DOHH2 (cell line): ENCODE results near the gene KCNS1.

Experiments
- H3F3A ChIP-seq: fragments of 200-600 bp; sonication (generic), shearing (Covaris generic); 2 replicates; pipeline ENCODE4 v1.6.0; 2016; ENCODE audit warnings: antibody characterized with exemption, mild to moderate bottlenecking; ENCODE audit not compliant: control insufficient read depth, insufficient read depth
- H3K27ac ChIP-seq: fragments of 200-600 bp; sonication (generic); 2 replicates; pipeline ENCODE4 v1.5.1; 2014; ENCODE audit warnings: low read depth, mild to moderate bottlenecking, low read length, moderate library complexity
- H3K27me3 ChIP-seq: fragments of 200-600 bp; sonication (generic); 2 replicates; pipeline ENCODE4 v1.6.1; 2014; ENCODE audit warnings: mild to moderate bottlenecking, low read length, mixed read lengths; ENCODE audit not compliant: control insufficient read depth
- H3K36me3 ChIP-seq: fragments of 200-600 bp; sonication (generic); 2 replicates; pipeline ENCODE4 v1.6.1; 2014; ENCODE audit warnings: mild to moderate bottlenecking, low read length, moderate library complexity, mixed read lengths; ENCODE audit not compliant: control insufficient read depth
- H3K4me1 ChIP-seq: fragments of 200-600 bp; sonication (generic); 2 replicates; pipeline ENCODE4 v1.6.1; 2014; ENCODE audit warnings: mild to moderate bottlenecking, low read length, mixed read lengths; ENCODE audit not compliant: control insufficient read depth
- H3K4me2 ChIP-seq: fragments of 200-600 bp; sonication (generic); 2 replicates; pipeline ENCODE4 v1.6.0; 2014; ENCODE audit warnings: mild to moderate bottlenecking, low read length, moderate library complexity
- H3K4me3 ChIP-seq: fragments of 200-600 bp; sonication (generic); 2 replicates; pipeline ENCODE4 v1.5.1; 2014; ENCODE audit warnings: mild to moderate bottlenecking, low read length, mixed read lengths
- H3K79me2 ChIP-seq: fragments of 200-600 bp; sonication (generic); 2 replicates; pipeline ENCODE4 v1.6.1; 2014; ENCODE audit warnings: mild to moderate bottlenecking, low read length, mixed read lengths; ENCODE audit not compliant: control insufficient read depth
- H3K9me2 ChIP-seq: fragments of 200-600 bp; sonication (generic); replicated peaks from 2 replicates; pipeline ENCODE4 v1.6.1; 2014; ENCODE audit warnings: mild to moderate bottlenecking, low read length, mixed read lengths; ENCODE audit not compliant: control insufficient read depth
- H3K9me3 ChIP-seq: fragments of 200-600 bp; sonication (generic); 2 replicates; pipeline ENCODE4 v1.6.1; 2014; ENCODE audit warnings: antibody characterized with exemption, low read length, mixed read lengths; ENCODE audit not compliant: control insufficient read depth, insufficient read depth
- H4K20me1 ChIP-seq: fragments of 200-600 bp; sonication (generic); 2 replicates; pipeline ENCODE4 v1.6.0; 2014; ENCODE audit warnings: low read depth, mild to moderate bottlenecking, antibody characterized with exemption, low read length, moderate library complexity; ENCODE audit not compliant: control insufficient read depth, insufficient read depth
- EZH2phosphoT487 ChIP-seq: fragments of 200-600 bp; sonication (generic); IDR thresholded peaks from 2 replicates; pipeline ENCODE4 v1.6.1; 2017; ENCODE audit warnings: borderline replicate concordance, mild to moderate bottlenecking, antibody characterized with exemption, low read length, moderate library complexity, mixed read lengths
- TF ChIP-seq, protein P1 (sequence below): fragments of 200-600 bp; sonication (generic); IDR thresholded peaks from one replicate; pipeline ENCODE4 v1.5.1; 2014; ENCODE audit warnings: antibody characterized with exemption, mild to moderate bottlenecking, low read depth, low read length; ENCODE audit not compliant: poor library complexity, severe bottlenecking

The KCNS1 gene

DNA sequence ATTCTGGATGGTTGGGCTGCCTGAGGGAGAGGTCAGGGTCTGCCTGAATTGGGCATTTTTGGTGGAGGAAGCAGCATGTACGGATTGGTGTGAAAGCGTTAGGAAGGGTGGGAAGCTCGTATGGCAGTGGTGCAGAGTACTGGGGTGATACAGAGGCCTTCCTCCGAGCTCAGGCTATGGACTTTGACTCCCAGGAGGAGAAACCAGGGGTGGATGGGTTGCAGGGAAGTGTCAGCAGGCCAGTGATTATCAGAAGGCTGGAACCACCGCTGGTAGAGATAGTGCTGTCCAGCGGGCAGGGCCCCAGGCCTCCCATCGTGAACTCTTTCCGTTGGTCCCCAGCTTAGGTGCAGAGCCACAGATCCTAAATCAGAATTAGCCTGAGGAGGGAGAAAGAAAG is 8.7 kb upstream of the KCNS1 start:
- H3K9me2 ChIP-seq = no peaks in the 10 kb centered on the region
- no peaks in the 10 kb centered on the region for H3K36me3 ChIP-seq
- peaks cover 12% of the 10 kb centered on the region; the same call in 1 of the 2 replicates for H3K27me3 ChIP-seq
- no peaks in the 10 kb centered on the region for H3F3A ChIP-seq
- H3K79me2 ChIP-seq = no peaks in the 10 kb centered on the region
- H3K9me3 ChIP-seq = no peaks in the 10 kb centered on the region
- peaks cover 3% of the 10 kb centered on the region; the same call in 1 of the 2 replicates for H3K4me1 ChIP-seq
- H3K4me2 ChIP-seq = no peak overlapping the region
- H3K4me3 ChIP-seq = no peak overlapping the region
- H3K27ac ChIP-seq = no peak overlapping the region
- no peak for TF ChIP-seq EZH2phosphoT487
- TF ChIP-seq, protein P1, sequence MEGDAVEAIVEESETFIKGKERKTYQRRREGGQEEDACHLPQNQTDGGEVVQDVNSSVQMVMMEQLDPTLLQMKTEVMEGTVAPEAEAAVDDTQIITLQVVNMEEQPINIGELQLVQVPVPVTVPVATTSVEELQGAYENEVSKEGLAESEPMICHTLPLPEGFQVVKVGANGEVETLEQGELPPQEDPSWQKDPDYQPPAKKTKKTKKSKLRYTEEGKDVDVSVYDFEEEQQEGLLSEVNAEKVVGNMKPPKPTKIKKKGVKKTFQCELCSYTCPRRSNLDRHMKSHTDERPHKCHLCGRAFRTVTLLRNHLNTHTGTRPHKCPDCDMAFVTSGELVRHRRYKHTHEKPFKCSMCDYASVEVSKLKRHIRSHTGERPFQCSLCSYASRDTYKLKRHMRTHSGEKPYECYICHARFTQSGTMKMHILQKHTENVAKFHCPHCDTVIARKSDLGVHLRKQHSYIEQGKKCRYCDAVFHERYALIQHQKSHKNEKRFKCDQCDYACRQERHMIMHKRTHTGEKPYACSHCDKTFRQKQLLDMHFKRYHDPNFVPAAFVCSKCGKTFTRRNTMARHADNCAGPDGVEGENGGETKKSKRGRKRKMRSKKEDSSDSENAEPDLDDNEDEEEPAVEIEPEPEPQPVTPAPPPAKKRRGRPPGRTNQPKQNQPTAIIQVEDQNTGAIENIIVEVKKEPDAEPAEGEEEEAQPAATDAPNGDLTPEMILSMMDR = no peak
- H4K20me1 ChIP-seq = no peaks in the 10 kb centered on the region

DNA sequence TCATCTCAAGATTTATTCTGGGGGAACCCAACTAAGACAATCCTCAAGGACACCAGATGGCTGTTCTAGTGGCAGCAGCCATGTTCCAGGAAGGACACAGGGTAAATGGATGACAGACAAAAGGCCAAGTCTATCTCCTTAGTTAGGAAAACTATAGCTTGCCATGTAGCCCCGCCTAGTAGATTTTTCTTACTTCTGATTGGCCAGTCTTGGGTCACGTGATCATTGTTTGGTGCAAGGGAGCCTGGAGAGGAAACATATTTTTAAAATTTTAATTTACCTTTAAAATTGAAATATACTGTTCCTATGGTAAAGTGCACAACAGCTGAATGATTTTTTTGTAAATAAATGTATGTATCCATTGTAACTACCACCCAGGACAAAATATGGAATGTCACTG is 4.4 kb upstream of the KCNS1 start:
- Histone ChIP-seq H3K27ac (no peak overlapping the region), H4K20me1 (no peaks in the 10 kb centered on the region), H3K27me3 (peaks cover 14% of the 10 kb centered on the region), H3K36me3 (no peaks in the 10 kb centered on the region), H3K79me2 (no peaks in the 10 kb centered on the region), H3K4me1 (peaks cover 7% of the 10 kb centered on the region), H3K9me3 (no peaks in the 10 kb centered on the region), H3K4me3 (no peak overlapping the region), H3K9me2 (no peaks in the 10 kb centered on the region), H3F3A (no peaks in the 10 kb centered on the region), H3K4me2 (no peak overlapping the region)
- TF ChIP-seq, protein P1 = no peak
- no peak for TF ChIP-seq EZH2phosphoT487

DNA sequence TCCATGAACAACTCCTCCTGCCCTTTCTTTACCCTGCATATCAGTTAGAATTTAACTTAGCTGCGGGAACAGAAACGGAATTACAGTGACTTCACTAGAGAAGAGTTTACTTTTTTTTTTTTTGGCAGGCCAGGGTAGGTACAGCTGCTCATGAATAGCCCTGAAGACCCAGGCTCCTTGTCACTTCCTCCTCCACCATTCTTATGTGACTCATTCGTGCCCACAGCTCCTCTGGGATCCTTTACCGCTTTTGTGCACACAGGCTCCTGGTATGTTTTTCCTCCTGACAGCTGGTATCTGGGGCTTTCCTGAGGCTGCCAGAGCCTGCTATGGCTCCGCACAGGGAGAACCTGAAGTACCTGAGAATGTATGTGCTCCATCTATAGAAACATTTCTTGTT is 3.9 kb upstream of the KCNS1 start:
- H3K27me3 ChIP-seq = peaks cover 17% of the 10 kb centered on the region
- no peaks in the 10 kb centered on the region for H3K79me2 ChIP-seq
- no peaks in the 10 kb centered on the region for H3F3A ChIP-seq
- TF ChIP-seq, protein P1 = no peak
- TF ChIP-seq EZH2phosphoT487 = no peak
- no peak overlapping the region for H3K27ac ChIP-seq
- H3K9me2 ChIP-seq = no peaks in the 10 kb centered on the region
- no peaks in the 10 kb centered on the region for H3K36me3 ChIP-seq
- no peak overlapping the region for H3K4me3 ChIP-seq
- H3K9me3 ChIP-seq = no peaks in the 10 kb centered on the region
- peaks cover 7% of the 10 kb centered on the region for H3K4me1 ChIP-seq
- H3K4me2 ChIP-seq = no peak overlapping the region
- H4K20me1 ChIP-seq = 0 out of 2 replicates have a peak, but pooled peaks cover 3% of the 10 kb centered on the region
